Activated CD4-positive, alpha-beta T cell treated with anti-CD3 and anti-CD28 coated beads, Interleukin-2, amount 50 U/mL, for 16 hours (primary cell): ENCODE measurements around the gene TRIM31.

Source experiments
- DNase-seq: peaks from one replicate; pipeline ENCODE4 v3.0.0-alpha.2; 2020

TRIM31 gene

DNA sequence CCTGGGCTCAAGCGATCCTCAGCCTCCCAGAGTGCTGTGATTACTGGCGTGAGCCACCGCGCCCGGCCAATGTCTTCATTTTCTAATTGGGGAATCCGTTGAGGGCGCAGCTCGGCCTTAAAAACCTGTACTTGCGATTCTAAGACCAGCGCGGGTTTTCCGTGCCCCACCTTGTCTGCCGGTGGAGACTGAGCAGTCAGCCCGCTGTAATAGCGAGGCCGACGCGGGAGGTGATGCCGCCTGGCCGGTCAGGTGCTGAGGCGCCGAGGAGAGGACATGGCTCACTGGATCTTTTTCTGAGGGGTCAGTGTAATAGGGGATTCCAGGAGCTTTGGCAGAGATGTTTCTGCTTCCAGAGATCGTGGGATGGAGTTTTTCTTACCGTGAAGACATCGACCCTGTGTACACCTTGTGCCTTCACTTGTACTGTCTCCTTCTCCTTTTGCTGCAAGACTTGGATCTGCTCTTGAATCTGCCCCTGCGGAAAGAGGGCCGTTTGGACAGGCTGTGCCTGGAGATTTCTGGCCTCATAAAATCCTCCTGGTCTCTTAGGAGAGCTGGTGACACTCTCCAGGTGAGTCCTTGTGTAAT lies 1.5 kb downstream of the TRIM31 start:
- no peak for DNase-seq

DNA sequence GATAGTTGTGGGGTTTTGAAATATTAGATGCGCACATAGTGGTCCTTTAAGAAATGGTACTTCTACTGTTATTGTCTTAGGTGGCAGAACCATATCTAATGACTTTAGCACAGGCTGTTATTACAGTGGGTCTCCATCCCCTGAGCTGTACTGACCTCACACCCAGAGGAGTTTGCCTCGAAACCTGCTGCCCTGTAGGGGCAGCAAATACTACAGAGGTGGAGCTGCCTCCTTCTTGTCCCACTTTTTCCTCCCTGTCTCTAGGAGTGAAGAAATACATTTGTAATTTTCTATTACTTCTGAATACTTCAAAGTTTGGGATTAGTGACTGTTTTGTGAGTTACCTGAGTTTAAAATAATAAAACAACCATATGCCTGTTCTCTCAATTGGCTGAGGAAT lies 8.2 kb downstream of the TRIM31 start:
- no peak for DNase-seq

- DNase-seq: no peak
Observed at GRCh38 chr6:30103872-30104179, 9.1 kb downstream of the TRIM31 start.

GRCh38 chr6:30102970-30103871 lies 9.7 kb downstream of the TRIM31 start:
- peak; percentile 86 for DNase-seq

DNA sequence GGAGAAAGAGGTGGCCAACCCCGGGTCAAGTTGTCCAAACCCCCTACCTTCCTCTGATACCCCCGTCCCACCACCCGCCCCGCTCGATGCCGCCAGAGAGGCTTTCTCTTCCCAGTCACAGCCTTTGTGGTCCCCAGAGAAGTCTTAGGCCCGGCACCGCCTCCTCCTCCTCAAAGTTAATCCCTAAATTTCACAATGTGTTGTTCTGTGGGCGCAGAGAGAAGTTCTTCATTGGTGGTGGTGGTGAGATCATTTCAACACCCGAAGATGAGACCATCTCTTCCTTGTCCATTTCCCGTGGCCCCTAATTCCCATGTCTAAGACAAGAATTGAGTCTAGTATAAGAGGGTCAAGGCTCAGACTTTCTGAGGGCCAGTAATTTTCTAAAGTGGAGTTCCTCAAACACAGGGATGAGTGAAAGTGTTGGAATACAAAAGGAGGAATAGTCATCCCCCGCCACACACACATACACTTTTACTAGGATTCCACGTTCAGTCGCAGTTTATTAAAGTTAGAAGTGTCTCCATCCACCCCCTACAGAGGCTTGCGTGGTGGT lies 10.4 kb downstream of the TRIM31 start:
- DNase-seq: no peak

GRCh38 chr6:30101444-30102413 lies 11.2 kb downstream of the TRIM31 start:
- peak; percentile 60 for DNase-seq

- no peak for DNase-seq
Observed at GRCh38 chr6:30100585-30101443, 12.1 kb downstream of the TRIM31 start.

GRCh38 chr6:30100154-30100553 lies 12.7 kb downstream of the TRIM31 start:
- DNase-seq: no peak

DNA sequence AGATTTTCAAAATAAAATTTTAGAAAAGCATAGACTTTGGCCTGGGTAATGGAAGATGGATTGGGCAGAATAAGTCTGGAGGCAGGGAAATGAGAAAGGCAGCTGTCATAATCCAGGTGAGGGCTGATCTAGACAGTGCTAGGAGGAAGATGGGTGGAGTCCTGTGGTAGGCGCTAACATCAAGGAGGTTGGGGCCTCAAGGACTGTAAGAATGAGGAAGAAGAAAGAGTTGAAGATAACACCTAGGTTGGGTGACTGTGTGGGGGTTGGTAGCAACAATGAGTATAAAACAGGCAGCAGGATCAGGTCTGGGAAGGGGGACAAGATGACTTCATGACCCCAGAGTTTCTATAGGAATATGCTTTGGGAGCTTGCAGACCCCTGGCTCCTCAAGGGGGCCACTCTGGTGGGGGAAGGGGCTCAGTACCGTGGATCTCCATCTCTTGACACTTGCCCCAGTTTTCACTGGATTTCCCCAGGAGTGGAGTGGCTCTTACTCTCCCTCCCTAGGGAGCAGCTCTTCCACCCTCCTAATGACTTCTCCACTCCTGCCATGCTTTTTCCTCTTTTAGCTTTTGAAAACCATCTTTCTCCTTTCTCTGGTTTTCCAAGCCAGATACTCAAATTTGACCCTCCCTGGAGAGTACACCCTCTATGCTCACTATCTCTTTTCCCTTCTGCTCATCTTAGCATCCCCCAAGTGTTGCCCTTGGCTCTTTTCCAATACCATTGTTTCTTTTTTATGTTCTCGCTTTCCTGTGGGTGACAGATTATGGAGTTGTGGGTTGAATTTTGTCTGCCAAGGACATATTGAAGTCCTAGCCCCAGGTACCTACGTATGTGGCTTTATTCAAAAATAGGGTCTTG lies 14.8 kb downstream of the TRIM31 start:
- no peak for DNase-seq

GRCh38 chr6:30096829-30097228 lies 16.1 kb downstream of the TRIM31 start:
- DNase-seq: no peak

GRCh38 chr6:30093951-30094661 lies 18.8 kb downstream of the TRIM31 start:
- no peak for DNase-seq

DNA sequence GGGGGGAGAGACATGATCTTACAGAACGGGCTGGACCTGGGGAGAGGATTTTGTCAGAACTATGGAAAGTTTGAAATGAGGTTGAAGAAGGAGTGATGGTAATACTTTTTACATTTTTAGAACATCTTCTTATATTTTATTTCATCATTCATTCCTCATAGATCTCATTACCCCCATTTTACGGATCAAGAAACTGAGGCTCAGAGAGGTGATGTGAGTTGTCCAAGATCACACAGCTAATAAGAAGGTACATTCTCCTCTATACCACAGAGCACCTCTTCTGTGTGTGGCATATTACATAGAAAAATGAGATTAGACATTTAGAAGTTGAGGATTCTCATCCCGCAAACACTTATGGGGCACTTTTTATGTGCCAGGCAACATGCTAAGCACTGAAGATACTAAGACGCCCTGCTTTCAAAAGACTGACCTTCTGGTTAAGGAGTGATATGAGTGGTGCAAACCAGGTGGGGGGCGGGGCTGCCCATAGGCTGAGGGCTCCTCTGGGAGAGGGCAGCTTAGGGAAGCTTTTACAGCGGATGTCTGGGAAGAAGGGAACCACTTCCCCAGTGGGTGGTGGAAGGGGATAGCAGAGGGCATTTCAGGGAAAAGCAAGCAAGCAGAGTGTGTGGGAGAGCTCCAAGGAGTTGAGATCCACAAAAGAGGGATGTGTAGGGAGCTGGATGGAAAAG lies 19.9 kb downstream of the TRIM31 start:
- no peak for DNase-seq

DNA sequence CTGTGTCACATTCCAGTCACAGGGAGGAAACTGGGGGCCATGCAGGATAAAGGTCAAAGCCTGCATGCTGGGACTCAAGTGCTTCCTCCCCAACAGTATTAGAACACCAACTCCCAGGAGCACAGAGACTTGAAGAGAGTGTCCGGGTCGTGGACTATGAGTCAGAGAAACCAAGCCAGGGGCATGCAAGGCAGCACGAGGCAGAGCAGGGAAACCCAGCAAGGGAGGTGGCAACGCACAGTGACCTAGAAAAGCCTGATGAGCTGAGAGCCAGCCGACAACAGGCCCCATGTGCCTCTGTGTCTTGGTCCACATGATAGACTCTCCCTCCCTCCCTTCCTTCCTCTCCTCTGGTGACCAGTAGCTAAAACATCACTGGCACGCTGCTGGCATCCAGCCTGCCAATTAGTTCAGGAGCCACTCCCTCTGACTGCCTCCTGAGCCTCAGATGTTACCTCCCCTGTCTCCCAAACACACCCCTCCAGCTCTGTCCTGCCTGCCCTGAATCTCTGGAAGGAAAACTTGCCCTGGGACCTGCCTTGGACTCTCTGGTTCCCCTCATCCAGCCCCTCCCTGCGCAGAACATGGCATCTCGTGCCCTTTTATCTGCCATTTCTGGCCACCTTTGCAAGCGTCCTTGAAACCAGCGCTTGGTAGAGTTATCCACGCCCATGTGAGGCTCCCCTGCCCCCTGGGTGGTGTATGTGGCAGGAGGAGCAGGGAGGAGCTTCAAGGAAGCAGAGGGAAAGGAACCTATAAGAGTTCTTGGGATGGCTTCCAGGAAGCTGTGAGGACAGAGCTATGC lies 21.1 kb downstream of the TRIM31 start:
- DNase-seq: no peak

- DNase-seq: no peak
Observed at GRCh38 chr6:30087876-30088275, 25.0 kb downstream of the TRIM31 start.

DNA sequence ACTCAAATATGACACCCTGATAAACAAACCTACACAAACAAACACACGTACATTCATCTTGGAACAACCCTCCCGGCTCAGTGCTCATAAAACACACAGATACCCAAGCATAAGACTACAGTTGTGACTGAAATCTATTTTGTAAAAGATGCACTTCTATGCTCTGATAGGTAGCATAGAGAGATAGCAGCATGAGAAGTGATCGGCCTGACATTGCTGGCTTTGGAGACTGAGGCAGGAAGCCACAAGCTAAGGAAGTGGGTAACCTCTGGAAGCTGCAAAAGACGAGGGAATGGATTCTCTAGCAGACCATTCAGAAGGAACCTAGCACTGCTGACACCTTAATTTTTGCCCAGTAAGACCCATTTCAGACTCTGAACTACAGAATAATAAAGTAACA lies 35.7 kb downstream of the TRIM31 start:
- no peak for DNase-seq

GRCh38 chr6:30075790-30076732 lies 36.8 kb downstream of the TRIM31 start:
- DNase-seq: no peak

- no peak for DNase-seq
Observed at GRCh38 chr6:30075094-30075789, 37.6 kb downstream of the TRIM31 start, which contains the start of gene RNF39. TSS of gene RNF39 (minus strand) at chr6:30075769. CDS start at chr6:30075585, 184 bp downstream.
